IMR-90 (cell line): ENCODE measurements around the gene PPT2. TPM values are rescaled to one million over a fixed set of nuclear protein-coding genes. Genes with fewer than 3 reads are reported as not detected.

Experiments
- ATAC-seq: fragments of 200-7000 bp; cut with Tn5 transposase; 2 replicates; pipeline ENCODE4 v1.9.1; 2020; ENCODE audit warnings: low read depth, mild to moderate bottlenecking, moderate library complexity
- BruUV-seq: library from RNA; stranded (reverse); fragments of 400-500 nt; replicated peaks from 2 replicates; lab custom pipeline; 2021; lab: Mats Ljungman, UMichigan
- CTCF ChIA-PET: fragments of 300-600 bp; formaldehyde crosslinking; extraction: SDS; loops from one replicate; lab custom pipeline; 2021; ENCODE audit warnings: antibody characterized with exemption; lab: Yijun Ruan, JAX
- POLR2A ChIA-PET: fragments of 300-600 bp; sonication (Branson Sonifier 250); formaldehyde crosslinking; loops from one replicate; lab custom pipeline; 2022; ENCODE audit warnings: antibody characterized with exemption; ENCODE audit not compliant: unreplicated experiment; lab: Charles Lee
- DNase-seq: peaks from one replicate; pipeline ENCODE4 v3.0.0; 2013
- H2AFZ ChIP-seq: replicated peaks from 2 replicates; pipeline ENCODE3; 2013; ENCODE audit warnings: low read length, mild to moderate bottlenecking; ENCODE audit not compliant: poor library complexity
- H2AK5ac ChIP-seq: 2 replicates; pipeline ENCODE4 v1.6.1; 2013; ENCODE audit warnings: low read depth, low read length, inconsistent platforms
- H2AK9ac ChIP-seq: replicated peaks from 2 replicates; pipeline ENCODE3; 2013; ENCODE audit warnings: mild to moderate bottlenecking, low read depth, low read length, moderate library complexity; ENCODE audit not compliant: poor library complexity
- H2BK120ac ChIP-seq: 2 replicates; pipeline ENCODE4 v1.6.1; 2013; ENCODE audit warnings: low read depth, low read length, inconsistent platforms
- H2BK15ac ChIP-seq: 3 replicates; pipeline ENCODE4 v1.6.1; 2013; ENCODE audit warnings: low read depth, low read length, inconsistent platforms
- H2BK20ac ChIP-seq: 2 replicates; pipeline ENCODE4 v1.6.1; 2013; ENCODE audit warnings: low read depth, mild to moderate bottlenecking, inconsistent platforms, low read length, moderate library complexity
- H2BK5ac ChIP-seq: 2 replicates; pipeline ENCODE4 v1.6.1; 2013; ENCODE audit warnings: mild to moderate bottlenecking, low read depth, low read length, inconsistent platforms; ENCODE audit not compliant: poor library complexity, severe bottlenecking
- H3K14ac ChIP-seq: replicated peaks from 2 replicates; pipeline ENCODE4 v1.6.1; 2013; ENCODE audit warnings: low read depth, low read length, inconsistent platforms
- H3K18ac ChIP-seq: 2 replicates; pipeline ENCODE4 v1.6.1; 2013; ENCODE audit warnings: low read depth, low read length, control low read depth
- H3K23ac ChIP-seq: 2 replicates; pipeline ENCODE4 v1.6.1; 2013; ENCODE audit warnings: low read depth, low read length, inconsistent platforms
- H3K27ac ChIP-seq: 2 replicates; pipeline ENCODE4 v1.5.1; 2013; ENCODE audit warnings: mild to moderate bottlenecking, control low read depth, low read length; ENCODE audit not compliant: insufficient read depth
- H3K27me3 ChIP-seq: 2 replicates; pipeline ENCODE4 v1.6.1; 2013; ENCODE audit warnings: low read length; ENCODE audit not compliant: control insufficient read depth, insufficient read depth
- H3K36me3 ChIP-seq: 2 replicates; pipeline ENCODE4 v1.6.1; 2013; ENCODE audit warnings: low read length, mixed read lengths; ENCODE audit not compliant: control insufficient read depth, insufficient read depth
- H3K4ac ChIP-seq: 2 replicates; pipeline ENCODE4 v1.6.1; 2013; ENCODE audit warnings: low read depth, low read length, inconsistent platforms
- H3K4me1 ChIP-seq: 2 replicates; pipeline ENCODE4 v1.6.1; 2013; ENCODE audit warnings: low read length, mixed read lengths; ENCODE audit not compliant: control insufficient read depth, insufficient read depth
- H3K4me2 ChIP-seq: 2 replicates; pipeline ENCODE4 v1.6.1; 2013; ENCODE audit warnings: low read depth, mild to moderate bottlenecking, control low read depth, low read length, moderate library complexity
- H3K4me3 ChIP-seq: 2 replicates; pipeline ENCODE4 v1.5.1; 2013; ENCODE audit warnings: low read depth, mild to moderate bottlenecking, control low read depth, low read length, moderate library complexity; ENCODE audit not compliant: insufficient read depth
- H3K56ac ChIP-seq: 2 replicates; pipeline ENCODE4 v1.6.1; 2013; ENCODE audit warnings: low read length, inconsistent platforms; ENCODE audit not compliant: insufficient read depth; ENCODE audit errors: extremely low read depth
- H3K79me1 ChIP-seq, 2 experiments: 2 replicates each; pipeline ENCODE4 v1.6.1; 2013; ENCODE audit warnings: low read length in 2 of 2, inconsistent platforms in 1 of 2, low read depth in 1 of 2
- H3K9ac ChIP-seq: 2 replicates; pipeline ENCODE4 v1.6.1; 2013; ENCODE audit warnings: low read depth, low read length, control low read depth
- H3K9me1 ChIP-seq: 2 replicates; pipeline ENCODE4 v1.6.1; 2013; ENCODE audit warnings: low read length, inconsistent platforms; ENCODE audit not compliant: insufficient read depth
- H3K9me3 ChIP-seq: 2 replicates; pipeline ENCODE4 v1.6.1; 2013; ENCODE audit warnings: low read length; ENCODE audit not compliant: control insufficient read depth, insufficient read depth
- H4K20me1 ChIP-seq: 2 replicates; pipeline ENCODE4 v1.6.1; 2013; ENCODE audit warnings: low read length, inconsistent platforms; ENCODE audit not compliant: insufficient read depth
- H4K5ac ChIP-seq: 2 replicates; pipeline ENCODE4 v1.6.1; 2013; ENCODE audit warnings: mild to moderate bottlenecking, low read depth, low read length, control low read depth
- H4K8ac ChIP-seq, 2 experiments: 2 replicates each; pipeline ENCODE4 v1.6.1; 2013; ENCODE audit warnings: low read depth in 2 of 2, low read length in 2 of 2, control low read depth in 1 of 2, inconsistent platforms in 1 of 2
- H4K91ac ChIP-seq: 2 replicates; pipeline ENCODE4 v1.6.1; 2013; ENCODE audit warnings: low read depth, low read length, inconsistent platforms; ENCODE audit not compliant: insufficient read depth
- CTCF ChIP-seq: conservative IDR thresholded peaks from 2 replicates; pipeline ENCODE4 v1.5.1; 2012; ENCODE audit warnings: mild to moderate bottlenecking, low read depth, low read length, improper control_type of control experiment
- WGBS, 2 experiments: methylation state at CpG; one replicate each; pipeline versions ENCODE4 v1.1.5 to v1.1.7; 2013; ENCODE audit warnings: missing lambda C conversion rate in 2 of 2; ENCODE audit not compliant: insufficient read length in 1 of 2; ENCODE audit errors: extremely low coverage in 2 of 2; 5-methylcytosine and 5-hydroxymethylcytosine counted together
- dilution Hi-C: fragments of 300-500 bp; cut with HindIII; formaldehyde crosslinking; loops from one replicate; pipeline ENCODE4 v1.14.3; 2018; ENCODE audit warnings: low sequenced_read_pairs; ENCODE audit not compliant: unreplicated experiment
- in situ Hi-C: fragments of 300-500 bp; cut with MboI; formaldehyde crosslinking; loops from 3 replicates; pipeline ENCODE4 v1.14.3; 2019; ENCODE audit warnings: low sequenced_read_pairs, inconsistent platforms, mixed read lengths
- intact Hi-C: fragments of 100-400 bp; cut with micrococcal nuclease; formaldehyde crosslinking; loops from 2 replicates; pipeline ENCODE4 v1.10.0; 2022
- polyA plus RNA-seq, 3 experiments: library from polyadenylated mRNA; depleted of rRNA; stranded (reverse); fragments of >200 nt; gene quantifications; 2 replicates each; pipeline ENCODE4 v1.2.3, GENCODE V29; 2012; ENCODE audit warnings: low replicate concordance in 1 of 3
- total RNA-seq: library from RNA; depleted of rRNA; stranded (reverse); fragments of >200 nt; gene quantifications from 2 replicates; pipeline ENCODE4 v1.2.3, GENCODE V29; 2012

Gene PPT2
- total and polyA plus RNA-seq, 2 of the 4 experiments (the other 2 are of a cell fraction) = 3.2 to 16.2 TPM

DNA sequence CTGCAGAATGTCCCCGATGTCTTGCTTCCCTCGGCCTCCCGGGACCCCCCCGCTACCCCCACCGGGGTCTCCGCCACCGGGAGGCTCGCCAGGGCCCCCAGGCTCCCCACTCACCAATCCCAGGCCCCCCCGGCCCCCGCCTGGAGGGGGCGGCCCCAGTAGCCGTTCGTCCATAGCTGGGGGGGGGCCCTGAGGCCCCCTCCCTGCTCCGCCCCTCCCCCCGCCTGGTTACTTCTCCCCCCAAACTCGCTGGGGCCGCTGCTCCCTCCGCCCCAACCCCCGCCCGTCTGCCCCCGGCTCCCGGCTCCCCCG is 35.8 kb downstream of the PPT2 start:
- Histone ChIP-seq H4K5ac (peak overlapping the region; percentile 65), H3K27ac (peak overlapping the region; percentile 91), H3K23ac (peak overlapping the region; percentile 99; the same call in 1 of the 2 replicates), H4K8ac (peak overlapping the region; percentile 76 to 87; a peak in 3 of 4 replicates), H2AK9ac (peak overlapping the region; percentile 88), H2AFZ (no peak overlapping the region), H3K4me1 (peaks cover 12% of the 10 kb centered on the region), H3K14ac (peak overlapping the region; percentile 99), H3K56ac (peak overlapping the region; percentile 98; the same call in 1 of the 2 replicates), H3K4ac (peak overlapping the region; percentile 97), H2AK5ac (peak overlapping the region; percentile 99; the same call in 1 of the 2 replicates), H3K9me3 (no peaks in the 10 kb centered on the region), H4K91ac (peak overlapping the region; percentile 96; the same call in 1 of the 2 replicates), H3K79me1 (peaks cover 21 to 64% of the 10 kb centered on the region in 2 experiments), H2BK120ac (0 out of 2 replicates have a peak overlapping the region, but pooled peaks have one; percentile 72), H2BK20ac (no peak overlapping the region), H3K4me3 (peak overlapping the region; percentile 75), H2BK5ac (peak overlapping the region; percentile 83), H3K18ac (peak overlapping the region; percentile 68; the same call in 1 of the 2 replicates), H3K9me1 (peaks cover 18% of the 10 kb centered on the region), H3K9ac (peak overlapping the region; percentile 99), H3K36me3 (peaks cover 18% of the 10 kb centered on the region), H2BK15ac (no peak overlapping the region), H4K20me1 (no peaks in the 10 kb centered on the region), H3K4me2 (peak overlapping the region; percentile 85), H3K27me3 (no peaks in the 10 kb centered on the region)
- no TSS peak for BruUV-seq
- WGBS, 2 experiments = 0% methylated on average over 2 of the region's 23 CpGs; no CpG with 5 or more reads in 1 of the 2 experiments
- ATAC-seq (peak; percentile 2), DNase-seq (no peak)
- ChIA-PET POLR2A (interaction anchor here (0.5 to 1.8 kb wide), 3 partner anchors 12 to 704 kb away, joined by 3 to 5 read pairs (median 5); no protein-coding TSS in a partner anchor), CTCF (no interaction called here)
- intact Hi-C loops (loop anchor here (5.0 kb wide), 1 partner anchor 783 kb away; no protein-coding TSS in a partner anchor), in situ Hi-C loops (loop anchor here (5.0 to 25.0 kb wide), 2 partner anchors 72 to 773 kb away; partner anchors contain the start of genes BRD2 and HLA-DMA), dilution Hi-C loops (no loop called here)
- no peak for TF ChIP-seq CTCF
